K562 (cell line): ENCODE data around the gene DAZAP1. TPM values are rescaled to one million over a fixed set of nuclear protein-coding genes. Genes with fewer than 3 reads are reported as not detected.

ENCODE experiments used
- CEBPG ChIP-seq, 3 experiments: fragments of 200-800 bp in 1 of 3; sonication (Bioruptor generic) in 1 of 3; sonication (generic) in 1 of 3; formaldehyde crosslinking in 1 of 3; IDR thresholded peaks in 2 of 3; conservative IDR thresholded peaks in 1 of 3; 2 replicates each; pipeline versions ENCODE4 v1.6.1 to v1.8.0; 2016 to 2022; ENCODE audit warnings: missing compliant biosample characterization in 2 of 3, missing genetic modification characterization in 2 of 3, mild to moderate bottlenecking in 1 of 3, missing genetic modification reagents in 1 of 3
- COPS2 ChIP-seq: fragments of 450-650 bp; conservative IDR thresholded peaks from 2 replicates; pipeline ENCODE4 v1.6.1; 2016; ENCODE audit warnings: mild to moderate bottlenecking, moderate library complexity
- CREB1 ChIP-seq, 2 experiments: sonication (generic) in 1 of 2; formaldehyde crosslinking in 1 of 2; IDR thresholded peaks; 2 replicates each; pipeline versions ENCODE4 v1.6.1 to v1.8.0; 2012 to 2022; ENCODE audit warnings: inconsistent platforms in 1 of 2, mild to moderate bottlenecking in 1 of 2, missing genetic modification reagents in 1 of 2, moderate library complexity in 1 of 2
- FOXA1 ChIP-seq: fragments of 450-650 bp; IDR thresholded peaks from 2 replicates; pipeline ENCODE4 v1.6.1; 2016; ENCODE audit warnings: mild to moderate bottlenecking, borderline replicate concordance
- HMG20A ChIP-seq: fragments of 450-650 bp; formaldehyde crosslinking; conservative IDR thresholded peaks from 2 replicates; pipeline ENCODE4 v1.4.0; 2020; ENCODE audit warnings: mild to moderate bottlenecking, mixed read lengths
- HNRNPUL1 ChIP-seq: fragments of 200-400 bp; formaldehyde crosslinking; IDR thresholded peaks from 2 replicates; pipeline ENCODE4 v1.6.1; 2017; ENCODE audit warnings: low read length
- HOXB6 ChIP-seq: fragments of 250-450 bp; sonication (Bioruptor Pico); IDR thresholded peaks from 2 replicates; pipeline ENCODE4 v1.5.1; 2022; ENCODE audit warnings: mild to moderate bottlenecking, borderline replicate concordance
- MAZ ChIP-seq, 2 experiments: fragments of 450-650 bp in 1 of 2; sonication (generic) in 1 of 2; formaldehyde crosslinking; IDR thresholded peaks in 1 of 2; conservative IDR thresholded peaks in 1 of 2; 2 replicates each; pipeline versions ENCODE4 v1.4.0 to v1.5.0; 2020; ENCODE audit warnings: mild to moderate bottlenecking in 1 of 2, missing genetic modification reagents in 1 of 2
- MEF2A ChIP-seq: IDR thresholded peaks from 2 replicates; pipeline ENCODE4 v1.6.1; 2011; ENCODE audit warnings: low read depth, mild to moderate bottlenecking, low read length, moderate library complexity; ENCODE audit not compliant: control insufficient read depth
- MYC ChIP-seq, 2 experiments: fragments of 250-450 bp in 1 of 2; sonication (Bioruptor Pico) in 1 of 2; IDR thresholded peaks; 2 replicates each; pipeline versions ENCODE4 v1.5.1 to v1.6.1; 2012 to 2021; ENCODE audit warnings: low read depth in 2 of 2, borderline replicate concordance in 1 of 2, improper control_type of control experiment in 1 of 2, low read length in 1 of 2, mild to moderate bottlenecking in 1 of 2, moderate library complexity in 1 of 2
- NCOA2 ChIP-seq, 2 experiments: fragments of 450-650 bp; IDR thresholded peaks; 2 replicates each; pipeline ENCODE4 v1.6.1; 2018; ENCODE audit warnings: mild to moderate bottlenecking in 2 of 2, moderate library complexity in 1 of 2; ENCODE audit not compliant: partially characterized antibody in 2 of 2
- NCOR1 ChIP-seq: fragments of 450-650 bp; IDR thresholded peaks from 2 replicates; pipeline ENCODE4 v1.6.1; 2016; ENCODE audit warnings: mild to moderate bottlenecking, moderate library complexity
- NFYB ChIP-seq: IDR thresholded peaks from 2 replicates; pipeline ENCODE4 v1.6.1; 2011; ENCODE audit warnings: mild to moderate bottlenecking, moderate library complexity; ENCODE audit not compliant: insufficient read length; ENCODE audit errors: extremely low read depth
- PRMT5 ChIP-seq: sonication (generic); formaldehyde crosslinking; IDR thresholded peaks from 2 replicates; pipeline ENCODE4 v1.5.0; 2020; ENCODE audit warnings: missing genetic modification reagents
- XRCC4 ChIP-seq: IDR thresholded peaks from one replicate; pipeline ENCODE4 v1.6.1; 2011; ENCODE audit not compliant: insufficient read depth, insufficient read length; ENCODE audit errors: extremely low read depth
- ZFPM2 ChIP-seq: fragments of 250-450 bp; sonication (Bioruptor Pico); IDR thresholded peaks from 2 replicates; pipeline ENCODE4 v1.5.1; 2022; ENCODE audit warnings: mild to moderate bottlenecking
- ZKSCAN8 ChIP-seq: fragments of 200-800 bp; sonication (Bioruptor generic); IDR thresholded peaks from 2 replicates; pipeline ENCODE4 v1.6.1; 2016; ENCODE audit warnings: missing genetic modification characterization, missing compliant biosample characterization
- ZNF232 ChIP-seq: sonication (generic); formaldehyde crosslinking; IDR thresholded peaks from 2 replicates; pipeline ENCODE4 v1.8.0; 2022; ENCODE audit warnings: mild to moderate bottlenecking, missing genetic modification reagents
- ZNF695 ChIP-seq: fragments of 450-650 bp; formaldehyde crosslinking; IDR thresholded peaks from 2 replicates; pipeline ENCODE4 v1.4.0; 2020; ENCODE audit warnings: mild to moderate bottlenecking, moderate library complexity
- polyA plus RNA-seq, 8 experiments: library from polyadenylated mRNA; depleted of rRNA in 4 of 8; stranded (reverse) in 5 of 8; unstranded in 3 of 8; fragments of >200 nt; fragmentation: Nextera tagmentation in 2 of 8; fragmentation: Illumina TruSeq in 1 of 8; extraction: Ambion mirVana in 2 of 8; extraction: Trizol in 1 of 8; gene quantifications; 2 replicates each; pipeline versions ENCODE4 v1.2.1 to v1.2.3, GENCODE V29; 2011 to 2014; ENCODE audit warnings: inconsistent platforms in 1 of 8, missing spikeins in 1 of 8
- total RNA-seq, 7 experiments: library from RNA; depleted of rRNA in 6 of 7; stranded (reverse); fragments of >200 nt in 6 of 7; fragmentation: Illumina TruSeq in 2 of 7; extraction: Trizol in 2 of 7; gene quantifications; 2 replicates each; pipeline versions ENCODE4 v1.2.1 to v1.2.3, GENCODE V29; 2011 to 2021; ENCODE audit warnings: low replicate concordance in 1 of 7
- TF ChIP-seq, protein P1 (sequence below): fragments of 450-650 bp; IDR thresholded peaks from 2 replicates; pipeline ENCODE4 v1.7.1; 2018; ENCODE audit warnings: mild to moderate bottlenecking, low read depth; ENCODE audit not compliant: partially characterized antibody
- TF ChIP-seq, protein P2 (sequence below): fragments of 450-650 bp; formaldehyde crosslinking; IDR thresholded peaks from 2 replicates; pipeline ENCODE4 v1.4.0; 2020; ENCODE audit warnings: mild to moderate bottlenecking, moderate library complexity
- TF ChIP-seq, protein P3 (sequence below): sonication (generic); formaldehyde crosslinking; IDR thresholded peaks from 2 replicates; pipeline ENCODE4 v1.8.0; 2022; ENCODE audit warnings: missing genetic modification reagents, mild to moderate bottlenecking, moderate library complexity, borderline replicate concordance

DAZAP1 gene
- total and polyA plus RNA-seq, 9 of the 15 experiments (the other 6 are each of a cell fraction or from before 2014, with no cell fraction given): 10.8 to 289 (median 142) TPM

DNA sequence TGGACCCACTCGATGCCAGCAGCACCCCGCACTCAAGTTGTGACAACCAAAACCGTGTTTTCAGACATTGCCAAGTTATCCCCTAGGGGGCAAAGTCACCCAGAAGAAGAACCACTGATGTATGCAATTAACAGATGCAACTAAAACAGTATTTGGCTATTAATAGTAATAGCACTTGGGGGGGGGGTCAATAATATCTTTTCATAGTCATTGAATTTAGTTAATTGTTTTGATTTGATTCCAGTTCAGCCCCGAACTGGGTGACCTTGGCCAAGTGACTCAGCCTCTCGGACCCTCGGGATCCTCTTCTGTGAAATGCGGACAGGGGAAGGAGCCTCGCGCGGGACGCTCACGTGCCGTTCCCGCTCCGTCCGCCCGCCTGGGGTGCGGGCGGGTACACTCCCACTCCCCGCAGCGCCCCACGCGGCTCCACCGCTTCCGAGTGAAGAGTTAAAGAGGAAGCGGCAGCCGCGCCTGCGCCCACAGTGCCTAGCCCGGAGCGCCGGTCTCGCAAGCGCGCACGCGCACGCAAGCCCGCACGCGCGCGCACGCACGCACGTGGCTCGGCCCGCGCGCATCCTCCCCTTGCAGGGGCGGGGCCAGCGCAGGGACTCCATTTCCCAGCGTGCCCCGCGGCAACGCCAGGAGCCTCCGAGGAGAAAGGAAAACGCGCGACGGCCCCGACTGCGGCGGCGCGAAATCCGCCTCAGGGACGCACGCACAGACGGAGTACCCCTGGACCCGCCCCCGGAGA is 435 bp upstream of the DAZAP1 start (continued):
- no peak for TF ChIP-seq NFYB
- no peak for TF ChIP-seq XRCC4
- peak; percentile 85 for TF ChIP-seq ZKSCAN8 (CRISPR knock-in tag)
- TF ChIP-seq MYC (IDR thresholded peaks at IDR 0.05; ENCODE audit: low read depth, low read length): peak; percentile 99
- peak; percentile 80; the same call in 1 of the 2 replicates for TF ChIP-seq MYC (CRISPR knock-in tag; IDR thresholded peaks at IDR 0.05; ENCODE audit: borderline replicate concordance, low read depth)
- TF ChIP-seq, protein P1, sequence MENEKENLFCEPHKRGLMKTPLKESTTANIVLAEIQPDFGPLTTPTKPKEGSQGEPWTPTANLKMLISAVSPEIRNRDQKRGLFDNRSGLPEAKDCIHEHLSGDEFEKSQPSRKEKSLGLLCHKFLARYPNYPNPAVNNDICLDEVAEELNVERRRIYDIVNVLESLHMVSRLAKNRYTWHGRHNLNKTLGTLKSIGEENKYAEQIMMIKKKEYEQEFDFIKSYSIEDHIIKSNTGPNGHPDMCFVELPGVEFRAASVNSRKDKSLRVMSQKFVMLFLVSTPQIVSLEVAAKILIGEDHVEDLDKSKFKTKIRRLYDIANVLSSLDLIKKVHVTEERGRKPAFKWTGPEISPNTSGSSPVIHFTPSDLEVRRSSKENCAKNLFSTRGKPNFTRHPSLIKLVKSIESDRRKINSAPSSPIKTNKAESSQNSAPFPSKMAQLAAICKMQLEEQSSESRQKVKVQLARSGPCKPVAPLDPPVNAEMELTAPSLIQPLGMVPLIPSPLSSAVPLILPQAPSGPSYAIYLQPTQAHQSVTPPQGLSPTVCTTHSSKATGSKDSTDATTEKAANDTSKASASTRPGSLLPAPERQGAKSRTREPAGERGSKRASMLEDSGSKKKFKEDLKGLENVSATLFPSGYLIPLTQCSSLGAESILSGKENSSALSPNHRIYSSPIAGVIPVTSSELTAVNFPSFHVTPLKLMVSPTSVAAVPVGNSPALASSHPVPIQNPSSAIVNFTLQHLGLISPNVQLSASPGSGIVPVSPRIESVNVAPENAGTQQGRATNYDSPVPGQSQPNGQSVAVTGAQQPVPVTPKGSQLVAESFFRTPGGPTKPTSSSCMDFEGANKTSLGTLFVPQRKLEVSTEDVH: peak; percentile 60
- TF ChIP-seq CEBPG (CRISPR knock-in tag; IDR thresholded peaks at IDR 0.05): no peak
- no peak for TF ChIP-seq CEBPG (tag; conservative IDR thresholded peaks at IDR 0.05 in 1 of 2, IDR thresholded peaks at IDR 0.05 in 1 of 2)
- no peak for TF ChIP-seq HNRNPUL1
- TF ChIP-seq, protein P2, sequence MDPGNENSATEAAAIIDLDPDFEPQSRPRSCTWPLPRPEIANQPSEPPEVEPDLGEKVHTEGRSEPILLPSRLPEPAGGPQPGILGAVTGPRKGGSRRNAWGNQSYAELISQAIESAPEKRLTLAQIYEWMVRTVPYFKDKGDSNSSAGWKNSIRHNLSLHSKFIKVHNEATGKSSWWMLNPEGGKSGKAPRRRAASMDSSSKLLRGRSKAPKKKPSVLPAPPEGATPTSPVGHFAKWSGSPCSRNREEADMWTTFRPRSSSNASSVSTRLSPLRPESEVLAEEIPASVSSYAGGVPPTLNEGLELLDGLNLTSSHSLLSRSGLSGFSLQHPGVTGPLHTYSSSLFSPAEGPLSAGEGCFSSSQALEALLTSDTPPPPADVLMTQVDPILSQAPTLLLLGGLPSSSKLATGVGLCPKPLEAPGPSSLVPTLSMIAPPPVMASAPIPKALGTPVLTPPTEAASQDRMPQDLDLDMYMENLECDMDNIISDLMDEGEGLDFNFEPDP (CRISPR knock-in tag): no peak
- TF ChIP-seq MEF2A: peak; percentile 63; the same call in 1 of the 2 replicates
- TF ChIP-seq ZFPM2 (CRISPR knock-in tag): no peak
- TF ChIP-seq PRMT5 (CRISPR knock-in tag): no peak
- TF ChIP-seq HMG20A: no peak
- TF ChIP-seq NCOR1: no peak
- TF ChIP-seq, protein P3, sequence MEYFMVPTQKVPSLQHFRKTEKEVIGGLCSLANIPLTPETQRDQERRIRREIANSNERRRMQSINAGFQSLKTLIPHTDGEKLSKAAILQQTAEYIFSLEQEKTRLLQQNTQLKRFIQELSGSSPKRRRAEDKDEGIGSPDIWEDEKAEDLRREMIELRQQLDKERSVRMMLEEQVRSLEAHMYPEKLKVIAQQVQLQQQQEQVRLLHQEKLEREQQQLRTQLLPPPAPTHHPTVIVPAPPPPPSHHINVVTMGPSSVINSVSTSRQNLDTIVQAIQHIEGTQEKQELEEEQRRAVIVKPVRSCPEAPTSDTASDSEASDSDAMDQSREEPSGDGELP: peak; percentile 81; the same call in 1 of the 2 replicates
- no peak for TF ChIP-seq COPS2
- TF ChIP-seq NCOA2 (IDR thresholded peaks at IDR 0.05; ENCODE audit: partially characterized antibody in 2 of 2): no peak
- peak; percentile 77 for TF ChIP-seq CREB1 (IDR thresholded peaks at IDR 0.05)
- TF ChIP-seq CREB1 (CRISPR knock-in tag; IDR thresholded peaks at IDR 0.05): peak; percentile 70
- no peak for TF ChIP-seq FOXA1
- TF ChIP-seq HOXB6 (CRISPR knock-in tag): no peak
- no peak for TF ChIP-seq ZNF695 (CRISPR knock-in tag)
- TF ChIP-seq ZNF232: 0 out of 2 replicates have a peak, but pooled peaks have one; percentile 73
- TF ChIP-seq MAZ (CRISPR knock-in tag; conservative IDR thresholded peaks at IDR 0.05 in 1 of 2, IDR thresholded peaks at IDR 0.05 in 1 of 2): peak in 1 of 2 experiments; percentile 92; a peak in 3 of 4 replicates
